IgD-negative memory B cell (primary cell): ENCODE data around the gene ZFHX3. TPM values are rescaled to one million over a fixed set of nuclear protein-coding genes. Genes with fewer than 3 reads are reported as not detected.

ENCODE experiments used
- H3K27ac Mint-ChIP-seq, 3 donors: one replicate each; pipeline ENCODE4 v1.8.0; 2020 to 2022; ENCODE audit warnings: mild to moderate bottlenecking in 3 of 3, mixed read lengths in 3 of 3, moderate library complexity in 1 of 3
- H3K27me3 Mint-ChIP-seq: one replicate; pipeline ENCODE4 v1.8.0; 2021; ENCODE audit warnings: mixed read lengths
- H3K36me3 Mint-ChIP-seq: one replicate; pipeline ENCODE4 v1.8.0; 2020; ENCODE audit warnings: mild to moderate bottlenecking, mixed read lengths
- H3K4me1 Mint-ChIP-seq, 3 donors: one replicate each; pipeline ENCODE4 v1.8.0; 2020 to 2022; ENCODE audit warnings: mixed read lengths in 3 of 3, mild to moderate bottlenecking in 1 of 3
- H3K4me3 Mint-ChIP-seq, 4 donors: one replicate each; pipeline ENCODE4 v1.8.0; 2020 to 2022; ENCODE audit warnings: mild to moderate bottlenecking in 4 of 4, mixed read lengths in 4 of 4, moderate library complexity in 3 of 4
- H3K9me3 Mint-ChIP-seq, 3 donors: one replicate each; pipeline ENCODE4 v1.8.0; 2020 to 2021; ENCODE audit warnings: mixed read lengths in 3 of 3, mild to moderate bottlenecking in 1 of 3
- polyA plus RNA-seq: library from polyadenylated mRNA; unstranded; fragments of 300-500 nt; fragmentation: Illumina TruSeq; gene quantifications from one replicate; pipeline ENCODE4 v1.2.3, GENCODE V29; 2021

The ZFHX3 gene
- polyA plus RNA-seq, 1 donor from 2014 or later = 1.6 TPM

DNA sequence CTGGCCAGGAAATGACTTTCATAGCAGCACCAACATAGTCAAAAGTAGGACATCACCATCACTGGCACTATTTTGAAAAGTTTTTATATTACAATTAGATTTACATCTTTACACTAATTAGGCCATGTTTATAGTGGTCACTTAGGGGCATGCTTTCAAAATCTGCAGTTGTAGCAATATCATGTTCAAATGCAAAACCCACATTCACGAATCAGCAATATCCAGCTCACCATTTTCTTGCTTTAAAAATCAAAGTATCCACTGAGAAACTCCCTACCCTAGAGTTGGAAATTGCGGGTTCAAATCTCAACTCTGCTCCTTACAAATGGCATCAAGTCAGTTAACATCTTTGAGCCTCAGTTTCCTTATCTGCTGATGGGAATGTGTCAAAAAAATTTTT is 237.4 kb downstream of the ZFHX3 start:
- H3K4me1 Mint-ChIP-seq = no peaks in the 10 kb centered on the region
- no peaks in the 10 kb centered on the region for H3K9me3 Mint-ChIP-seq
- H3K27ac Mint-ChIP-seq = no peak overlapping the region
- no peak overlapping the region for H3K4me3 Mint-ChIP-seq
- no peaks in the 10 kb centered on the region for H3K27me3 Mint-ChIP-seq
- H3K36me3 Mint-ChIP-seq = peaks cover 6% of the 10 kb centered on the region

DNA sequence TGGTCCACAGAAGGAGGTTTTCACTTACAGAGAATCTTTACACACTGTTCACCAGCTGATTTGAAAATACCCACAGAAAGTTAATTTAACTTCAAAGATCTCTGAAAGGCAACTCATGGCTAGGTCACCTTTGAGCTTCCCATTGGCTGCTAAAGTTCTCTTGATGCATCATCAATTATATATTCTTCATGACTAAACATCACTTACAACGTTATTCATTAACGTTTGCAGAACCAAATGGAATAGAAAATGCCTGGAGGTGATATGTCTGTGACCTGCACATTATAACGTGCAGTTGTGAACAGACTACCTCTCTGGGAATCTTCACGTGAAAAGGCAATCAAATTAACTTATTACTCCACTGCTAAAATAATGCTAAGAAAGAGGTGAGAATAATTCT is 238.5 kb downstream of the ZFHX3 start:
- no peak overlapping the region for H3K27ac Mint-ChIP-seq
- H3K4me1 Mint-ChIP-seq = no peaks in the 10 kb centered on the region
- H3K4me3 Mint-ChIP-seq = no peak overlapping the region
- peaks cover 6% of the 10 kb centered on the region for H3K36me3 Mint-ChIP-seq
- no peaks in the 10 kb centered on the region for H3K9me3 Mint-ChIP-seq
- H3K27me3 Mint-ChIP-seq = no peaks in the 10 kb centered on the region

DNA sequence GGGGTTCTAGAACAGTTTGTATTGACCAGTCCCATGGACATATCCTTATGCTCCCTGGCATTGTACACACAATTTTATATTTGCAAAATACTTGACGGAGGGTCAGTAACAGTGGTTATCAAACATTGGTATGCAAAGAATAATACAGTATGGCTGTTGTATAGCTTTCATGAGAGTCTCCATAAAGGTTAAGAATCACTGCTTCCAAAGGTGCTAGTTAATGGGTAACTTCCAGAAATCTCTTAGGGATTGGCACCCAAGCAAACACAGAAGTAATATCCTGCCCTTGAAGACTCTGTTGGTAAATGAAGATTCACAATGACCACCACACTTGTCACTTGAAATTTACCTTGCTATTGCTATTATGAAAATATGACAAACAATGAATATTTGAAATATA is 239.2 kb downstream of the ZFHX3 start:
- no peak overlapping the region for H3K4me3 Mint-ChIP-seq
- H3K4me1 Mint-ChIP-seq = no peaks in the 10 kb centered on the region
- no peak overlapping the region for H3K27ac Mint-ChIP-seq
- no peaks in the 10 kb centered on the region for H3K27me3 Mint-ChIP-seq
- peaks cover 6% of the 10 kb centered on the region for H3K36me3 Mint-ChIP-seq
- H3K9me3 Mint-ChIP-seq = no peaks in the 10 kb centered on the region

DNA sequence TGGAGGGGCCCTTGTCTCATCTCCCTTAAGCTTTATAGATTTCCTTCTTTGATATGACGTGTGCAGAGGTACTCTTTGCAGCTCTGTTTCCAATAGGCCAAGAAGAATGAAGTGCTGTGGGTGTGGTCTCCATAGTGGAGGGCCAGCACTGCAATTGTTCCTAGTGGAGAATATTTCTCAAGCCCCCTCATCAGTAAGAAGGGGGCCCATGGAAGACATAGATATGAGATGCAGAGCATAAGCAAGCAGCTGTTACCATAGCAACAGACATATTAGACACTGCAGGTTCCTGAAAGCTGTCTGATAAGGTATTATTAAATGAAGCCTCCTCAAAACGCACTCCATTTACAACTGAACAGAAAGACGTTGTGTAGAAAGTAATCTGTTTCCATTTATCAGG is 240.7 kb downstream of the ZFHX3 start:
- peak overlapping the region in 1 of 4 donors; percentile 57 for H3K4me3 Mint-ChIP-seq
- H3K4me1 Mint-ChIP-seq = no peaks in the 10 kb centered on the region

DNA sequence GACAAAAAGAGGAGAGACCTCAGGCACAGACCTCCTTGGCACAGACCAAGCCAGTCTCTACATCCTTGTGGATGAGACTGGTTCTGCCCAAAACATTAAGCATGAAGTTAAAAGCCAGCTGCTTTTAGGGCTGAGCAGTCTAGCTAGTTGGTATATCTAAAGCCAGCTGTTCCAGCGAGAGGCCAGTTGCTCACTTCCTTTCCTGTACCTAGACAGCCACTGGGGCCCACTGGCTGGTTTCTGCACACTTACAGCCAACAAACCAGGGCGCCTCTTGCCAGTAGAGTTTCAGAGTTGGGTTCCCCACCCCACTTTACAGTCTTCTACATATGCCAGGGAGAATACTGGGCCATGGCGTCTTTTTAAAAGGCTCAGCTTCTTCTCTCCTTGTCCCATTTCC is 242.4 kb downstream of the ZFHX3 start:
- H3K27me3 Mint-ChIP-seq = no peaks in the 10 kb centered on the region
- H3K4me1 Mint-ChIP-seq = no peaks in the 10 kb centered on the region
- peaks cover 4% of the 10 kb centered on the region for H3K36me3 Mint-ChIP-seq
- no peak overlapping the region for H3K4me3 Mint-ChIP-seq
- H3K27ac Mint-ChIP-seq = no peak overlapping the region
- H3K9me3 Mint-ChIP-seq = no peaks in the 10 kb centered on the region

More for the DNA sequence above, 240.7 kb downstream of the ZFHX3 start:
- no peak overlapping the region for H3K27ac Mint-ChIP-seq
- peaks cover 5% of the 10 kb centered on the region for H3K36me3 Mint-ChIP-seq
- H3K9me3 Mint-ChIP-seq = no peaks in the 10 kb centered on the region
- no peaks in the 10 kb centered on the region for H3K27me3 Mint-ChIP-seq

- H3K9me3 Mint-ChIP-seq = no peaks in the 10 kb centered on the region
- no peaks in the 10 kb centered on the region for H3K27me3 Mint-ChIP-seq
- no peak overlapping the region for H3K4me3 Mint-ChIP-seq
- H3K4me1 Mint-ChIP-seq = no peaks in the 10 kb centered on the region
- H3K27ac Mint-ChIP-seq = no peak overlapping the region
- H3K36me3 Mint-ChIP-seq = peaks cover 18% of the 10 kb centered on the region
These were observed 247.3 kb downstream of the ZFHX3 start for GRCh38 chr16:72800524-72801161.

- no peaks in the 10 kb centered on the region for H3K27me3 Mint-ChIP-seq
- peaks cover 22% of the 10 kb centered on the region for H3K36me3 Mint-ChIP-seq
- no peaks in the 10 kb centered on the region for H3K4me1 Mint-ChIP-seq
- H3K4me3 Mint-ChIP-seq = no peak overlapping the region
- no peak overlapping the region for H3K27ac Mint-ChIP-seq
- H3K9me3 Mint-ChIP-seq = no peaks in the 10 kb centered on the region
These were observed 249.7 kb downstream of the ZFHX3 start for GRCh38 chr16:72798264-72798663.

GRCh38 chr16:72797621-72798020 is 250.3 kb downstream of the ZFHX3 start:
- H3K4me1 Mint-ChIP-seq = no peaks in the 10 kb centered on the region
- H3K27ac Mint-ChIP-seq = no peak overlapping the region
- H3K9me3 Mint-ChIP-seq = no peaks in the 10 kb centered on the region
- H3K4me3 Mint-ChIP-seq = no peak overlapping the region
- H3K27me3 Mint-ChIP-seq = no peaks in the 10 kb centered on the region
- H3K36me3 Mint-ChIP-seq = peaks cover 24% of the 10 kb centered on the region

DNA sequence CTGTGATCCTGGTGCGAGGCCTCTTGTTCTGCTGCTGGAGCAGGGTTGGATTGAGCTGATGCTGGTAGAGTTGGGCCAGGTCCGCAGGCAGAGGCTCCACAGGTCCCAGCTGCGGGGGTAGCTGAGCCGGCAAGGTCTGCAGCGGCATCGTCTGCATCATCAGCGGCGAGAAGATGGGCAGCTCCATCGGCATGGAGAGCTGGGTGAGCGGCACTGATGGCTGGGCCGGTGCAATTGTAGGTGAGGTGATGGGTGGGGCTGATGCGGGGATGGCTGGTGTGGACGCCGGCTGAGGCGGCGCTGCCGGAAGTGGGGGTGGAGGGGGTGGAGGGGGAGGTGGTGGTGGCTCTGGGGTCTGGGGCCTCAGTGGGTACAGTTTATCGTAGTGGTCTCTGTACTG is 251.7 kb downstream of the ZFHX3 start:
- Mint-ChIP-seq H3K4me1 (no peaks in the 10 kb centered on the region), H3K9me3 (no peaks in the 10 kb centered on the region), H3K4me3 (no peak overlapping the region), H3K27me3 (no peaks in the 10 kb centered on the region), H3K36me3 (peaks cover 22% of the 10 kb centered on the region), H3K27ac (peak overlapping the region in 1 of 3 donors; percentile 39)

DNA sequence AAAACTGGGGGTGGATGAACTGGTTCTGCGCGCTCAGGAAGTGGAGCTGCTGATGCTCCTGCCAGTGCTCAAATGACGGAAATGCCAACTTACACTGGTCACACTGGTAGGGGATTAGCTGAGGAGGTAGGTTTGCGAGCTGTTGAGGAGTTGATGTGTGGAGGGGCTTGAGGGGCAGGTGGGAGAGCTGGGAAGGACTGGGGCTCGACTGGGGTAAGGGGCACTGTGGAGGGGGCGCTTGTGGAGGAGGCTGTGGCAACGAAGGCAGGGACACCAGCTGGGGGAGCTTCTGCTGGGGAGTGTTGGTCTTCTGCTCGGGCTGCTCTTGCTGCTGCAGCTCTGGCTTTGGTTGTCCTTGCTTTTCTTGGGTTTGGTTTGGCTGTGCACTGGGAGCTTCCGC is 252.9 kb downstream of the ZFHX3 start:
- no peaks in the 10 kb centered on the region for H3K9me3 Mint-ChIP-seq
- peak overlapping the region in 1 of 4 donors; percentile 39 for H3K4me3 Mint-ChIP-seq
- H3K4me1 Mint-ChIP-seq = no peaks in the 10 kb centered on the region

DNA sequence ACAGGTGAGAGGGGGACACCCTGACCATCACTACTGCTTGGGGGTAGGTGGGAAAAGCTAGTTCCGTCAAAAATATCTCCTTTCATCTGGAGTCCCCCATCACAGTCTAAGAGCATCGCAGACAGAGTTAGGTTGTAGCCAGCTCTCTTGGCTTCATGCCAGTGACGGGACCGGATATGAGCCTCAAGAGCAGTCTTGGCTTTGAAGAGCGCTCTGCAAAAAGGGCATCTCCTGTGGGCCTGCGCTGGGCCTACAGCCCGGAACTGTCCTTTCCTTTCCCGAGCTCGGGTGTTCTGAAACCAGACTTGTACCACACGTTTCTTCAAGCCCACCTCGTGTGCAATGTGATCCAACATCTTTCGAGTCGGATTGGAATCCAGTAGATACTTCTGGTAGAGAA is 253.6 kb downstream of the ZFHX3 start:
- no peaks in the 10 kb centered on the region for H3K9me3 Mint-ChIP-seq
- no peak overlapping the region for H3K27ac Mint-ChIP-seq
- peaks cover 22% of the 10 kb centered on the region for H3K36me3 Mint-ChIP-seq
- no peaks in the 10 kb centered on the region for H3K4me1 Mint-ChIP-seq
- no peak overlapping the region for H3K4me3 Mint-ChIP-seq
- no peaks in the 10 kb centered on the region for H3K27me3 Mint-ChIP-seq

More for the DNA sequence above, 252.9 kb downstream of the ZFHX3 start:
- no peaks in the 10 kb centered on the region for H3K27me3 Mint-ChIP-seq
- H3K27ac Mint-ChIP-seq = no peak overlapping the region
- peaks cover 22% of the 10 kb centered on the region for H3K36me3 Mint-ChIP-seq

- no peaks in the 10 kb centered on the region for H3K27me3 Mint-ChIP-seq
- H3K36me3 Mint-ChIP-seq = peaks cover 18% of the 10 kb centered on the region
- no peaks in the 10 kb centered on the region for H3K4me1 Mint-ChIP-seq
- no peaks in the 10 kb centered on the region for H3K9me3 Mint-ChIP-seq
- H3K4me3 Mint-ChIP-seq = no peak overlapping the region
- H3K27ac Mint-ChIP-seq = no peak overlapping the region
These were observed 254.2 kb downstream of the ZFHX3 start for GRCh38 chr16:72793716-72794115.

DNA sequence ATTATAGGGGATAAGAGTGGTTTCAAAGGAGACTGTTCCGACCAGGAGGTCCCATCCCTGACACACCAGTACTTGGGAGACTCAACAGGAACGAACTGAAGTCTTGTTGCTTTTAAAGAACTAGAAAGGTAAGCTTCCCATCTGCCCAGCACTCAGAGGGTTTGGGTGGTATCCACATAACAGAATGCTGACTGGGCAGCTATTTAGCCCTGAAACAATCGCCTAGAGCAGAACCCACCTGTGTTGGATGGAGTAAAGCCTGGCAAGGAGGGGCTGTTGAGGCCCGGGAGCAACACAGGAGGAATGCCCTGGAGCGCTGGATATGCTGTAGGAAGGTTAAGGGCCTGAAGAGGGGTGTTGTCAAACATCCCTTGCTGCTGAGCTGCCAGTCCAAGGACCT is 254.9 kb downstream of the ZFHX3 start:
- Mint-ChIP-seq H3K27ac (no peak overlapping the region), H3K4me1 (no peaks in the 10 kb centered on the region), H3K27me3 (no peaks in the 10 kb centered on the region), H3K4me3 (no peak overlapping the region), H3K36me3 (peaks cover 15% of the 10 kb centered on the region), H3K9me3 (no peaks in the 10 kb centered on the region)

- Mint-ChIP-seq H3K4me1 (peaks cover 0 to 5% (median 3%) of the 10 kb centered on the region in 3 donors), H3K4me3 (no peak overlapping the region), H3K27me3 (peaks cover 5% of the 10 kb centered on the region), H3K27ac (no peak overlapping the region), H3K9me3 (no peaks in the 10 kb centered on the region), H3K36me3 (peaks cover 11% of the 10 kb centered on the region)
These were observed 256.1 kb downstream of the ZFHX3 start for GRCh38 chr16:72791786-72792185.

GRCh38 chr16:72789921-72790320 is 258.0 kb downstream of the ZFHX3 start:
- peaks cover 0 to 5% (median 3%) of the 10 kb centered on the region in 3 donors for H3K4me1 Mint-ChIP-seq
- H3K27ac Mint-ChIP-seq = no peak overlapping the region
- H3K9me3 Mint-ChIP-seq = no peaks in the 10 kb centered on the region
- no peak overlapping the region for H3K4me3 Mint-ChIP-seq
- H3K36me3 Mint-ChIP-seq = peaks cover 9% of the 10 kb centered on the region
- H3K27me3 Mint-ChIP-seq = peaks cover 5% of the 10 kb centered on the region

DNA sequence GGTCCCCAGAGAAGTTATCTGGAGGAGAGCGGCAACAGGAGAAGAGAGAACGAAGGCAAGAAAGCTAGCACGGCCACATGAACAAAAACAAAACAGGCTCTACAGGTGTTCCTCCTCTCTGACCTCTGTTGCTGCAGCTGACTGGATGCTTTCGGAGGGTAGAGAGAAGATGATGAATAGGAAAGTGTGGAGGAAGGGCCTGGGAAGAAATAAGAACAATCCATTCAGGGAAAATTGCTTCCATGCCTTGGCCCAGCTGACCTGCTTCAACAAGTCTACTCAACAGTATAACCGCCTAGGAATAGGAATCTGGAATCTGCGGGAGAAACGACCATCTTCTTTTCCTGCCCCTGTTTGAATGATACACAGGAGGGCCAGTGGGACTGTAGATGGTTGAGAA is 258.5 kb downstream of the ZFHX3 start:
- Mint-ChIP-seq H3K27me3 (peaks cover 5% of the 10 kb centered on the region), H3K36me3 (peaks cover 5% of the 10 kb centered on the region), H3K27ac (no peak overlapping the region), H3K9me3 (no peaks in the 10 kb centered on the region), H3K4me3 (peak overlapping the region in 2 of 4 donors; percentile 63 to 64), H3K4me1 (peaks cover 0 to 5% (median 3%) of the 10 kb centered on the region in 3 donors)
